Measurements from ENCODE around the gene NHLH1.
"Not testable (repeated sequence)": the region's sequence is repeated elsewhere in the genome, so short reads cannot be mapped to it uniquely, and the experiment has no call there.

Gene NHLH1

GRCh38 chr1:160384812-160385211, 17.9 kb downstream of the NHLH1 start:
- not testable (repeated sequence) for DNase-seq (ENCODE audit: low spot score)

- not testable (repeated sequence) for DNase-seq (ENCODE audit: low spot score)
These were observed 21.5 kb downstream of the NHLH1 start for GRCh38 chr1:160388406-160388805.

- no peak for DNase-seq (ENCODE audit: low spot score)
These were observed 27.8 kb downstream of the NHLH1 start for GRCh38 chr1:160394673-160395072.

- DNase-seq (ENCODE audit: low spot score): no peak
These were observed 30.8 kb downstream of the NHLH1 start for GRCh38 chr1:160397651-160398050.

- DNase-seq (ENCODE audit: low spot score): peak; percentile 57
These were observed 32.0 kb downstream of the NHLH1 start for GRCh38 chr1:160398823-160399222.

- DNase-seq (ENCODE audit: low spot score): no peak
These were observed 32.8 kb downstream of the NHLH1 start for GRCh38 chr1:160399544-160400222.

- peak; percentile 80 for DNase-seq (ENCODE audit: low spot score)
These were observed 33.4 kb downstream of the NHLH1 start, which contains the start of gene VANGL2 for GRCh38 chr1:160400223-160400645. Gene VANGL2, plus strand, starts transcription at chr1:160400564. Its CDS starts 15,274 bp downstream, at chr1:160415838.

GRCh38 chr1:160400646-160401486, 34.0 kb downstream of the NHLH1 start:
- DNase-seq (ENCODE audit: low spot score): no peak

- no peak for DNase-seq (ENCODE audit: low spot score)
These were observed 34.6 kb downstream of the NHLH1 start for GRCh38 chr1:160401487-160401805.

GRCh38 chr1:160402001-160402795, 35.3 kb downstream of the NHLH1 start:
- DNase-seq (ENCODE audit: low spot score): peak; percentile 28

- DNase-seq (ENCODE audit: low spot score): no peak
These were observed 36.4 kb downstream of the NHLH1 start for GRCh38 chr1:160403244-160403643.

- peak; percentile 21 for DNase-seq (ENCODE audit: low spot score)
These were observed 37.2 kb downstream of the NHLH1 start for GRCh38 chr1:160404094-160404493.

GRCh38 chr1:160405331-160405877, 38.5 kb downstream of the NHLH1 start:
- no peak for DNase-seq (ENCODE audit: low spot score)

- DNase-seq (ENCODE audit: low spot score): peak; percentile 21
These were observed 39.5 kb downstream of the NHLH1 start for GRCh38 chr1:160406131-160406968.

- DNase-seq (ENCODE audit: low spot score): peak; percentile 82
These were observed 41.2 kb downstream of the NHLH1 start for GRCh38 chr1:160407839-160408801.

- DNase-seq (ENCODE audit: low spot score): no peak
These were observed 42.0 kb downstream of the NHLH1 start for GRCh38 chr1:160408864-160409263.

GRCh38 chr1:160409486-160409885, 42.6 kb downstream of the NHLH1 start:
- no peak for DNase-seq (ENCODE audit: low spot score)

- no peak for DNase-seq (ENCODE audit: low spot score)
These were observed 43.6 kb downstream of the NHLH1 start for GRCh38 chr1:160410406-160411005.

- no peak for DNase-seq (ENCODE audit: low spot score)
These were observed 44.6 kb downstream of the NHLH1 start for GRCh38 chr1:160411271-160412027.

Data from kidney tubule cell (primary cell).